HFFc6 (cell line): ENCODE measurements around the gene ATP1B1. TPM values are rescaled to one million over a fixed set of nuclear protein-coding genes. Genes with fewer than 3 reads are reported as not detected.
A peak's percentile ranks its signal among the peaks of the same experiment; 100 is the strongest.

ENCODE experiments used
- DNase-seq: peaks from one replicate; pipeline ENCODE4 v3.0.0-alpha.2; 2018
- H3K27ac Mint-ChIP-seq: 2 replicates; pipeline ENCODE4 v1.8.0; 2020; ENCODE audit warnings: mild to moderate bottlenecking, mixed read lengths
- H3K27me3 Mint-ChIP-seq: 2 replicates; pipeline ENCODE4 v1.8.0; 2021; ENCODE audit warnings: mild to moderate bottlenecking, moderate library complexity, mixed read lengths; ENCODE audit not compliant: insufficient read depth
- H3K36me3 Mint-ChIP-seq: 2 replicates; pipeline ENCODE4 v1.8.0; 2021; ENCODE audit warnings: low read depth, mixed read lengths
- H3K4me1 Mint-ChIP-seq: 2 replicates; pipeline ENCODE4 v1.8.0; 2020; ENCODE audit warnings: low read depth, mixed read lengths
- H3K4me3 Mint-ChIP-seq: 2 replicates; pipeline ENCODE4 v1.8.0; 2020; ENCODE audit warnings: mild to moderate bottlenecking, moderate library complexity, mixed read lengths
- H3K9me3 Mint-ChIP-seq: 2 replicates; pipeline ENCODE4 v1.8.0; 2020; ENCODE audit warnings: mild to moderate bottlenecking, mixed read lengths
- CTCF ChIP-seq: fragments of 200-600 bp; sonication (generic); IDR thresholded peaks from 2 replicates; pipeline ENCODE4 v1.5.0; 2021; ENCODE audit warnings: antibody characterized with exemption, mild to moderate bottlenecking
- total RNA-seq, 6 experiments: library from RNA; stranded (reverse); fragmentation: NEBNext Ultra II Directional; extraction: Animal tissue kit (Norgen Biotek cat#: 25700); gene quantifications; 2 replicates in 1 of 6; 3 replicates in 5 of 6; pipeline ENCODE4 v1.2.3, GENCODE V29; 2021

ATP1B1 gene
- total RNA-seq, 6 experiments from 2014 or later, result 30.6 to 48.5 (median 42.9) TPM

DNA sequence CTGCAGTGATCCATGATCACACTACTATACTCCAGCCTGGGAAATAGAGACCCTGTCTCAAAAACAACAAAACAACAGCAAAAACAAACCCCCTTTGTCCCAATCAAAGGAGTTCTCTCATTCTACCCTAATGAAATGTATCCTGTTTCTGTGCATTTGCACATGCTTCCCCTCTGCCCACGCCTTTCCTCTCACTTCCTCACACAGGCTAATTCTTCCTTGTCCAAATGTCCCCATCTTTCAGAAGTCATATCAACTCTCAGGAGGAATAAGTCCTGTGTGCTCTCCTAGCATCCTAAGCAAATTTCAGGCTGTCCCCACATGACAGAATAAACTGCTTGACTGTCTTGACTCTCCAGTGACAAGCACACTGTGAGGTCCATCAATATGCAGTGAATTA is 8.1 kb upstream of the ATP1B1 start:
- no peak overlapping the region for H3K4me3 Mint-ChIP-seq
- no peak for TF ChIP-seq CTCF
- H3K27ac Mint-ChIP-seq, result no peak overlapping the region
- no peaks in the 10 kb centered on the region for H3K4me1 Mint-ChIP-seq
- peaks cover 10% of the 10 kb centered on the region for H3K27me3 Mint-ChIP-seq
- no peaks in the 10 kb centered on the region for H3K9me3 Mint-ChIP-seq
- H3K36me3 Mint-ChIP-seq, result no peaks in the 10 kb centered on the region
- no peak for DNase-seq

DNA sequence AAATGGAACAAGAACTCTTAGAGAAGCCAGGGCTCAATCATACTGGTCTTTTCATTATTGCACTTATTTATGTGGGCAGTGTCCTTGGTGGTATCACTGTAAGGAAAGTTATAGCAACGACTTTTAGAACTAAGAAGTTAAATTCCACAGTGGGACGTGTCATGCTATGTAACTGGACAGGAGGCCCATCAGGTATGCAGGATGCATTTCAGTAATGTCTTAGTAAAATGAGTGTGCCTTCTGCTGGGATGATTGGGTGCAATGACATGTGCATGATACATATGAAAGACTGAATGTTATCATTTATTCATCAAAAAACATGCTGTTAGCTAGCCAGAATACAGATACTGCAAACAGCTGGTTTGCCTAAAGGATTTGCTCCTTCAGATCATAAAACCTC is 6.9 kb upstream of the ATP1B1 start:
- DNase-seq, result no peak
- TF ChIP-seq CTCF, result no peak
- H3K27ac Mint-ChIP-seq, result no peak overlapping the region

GRCh38 chr1:169100208-169100607 is 6.3 kb upstream of the ATP1B1 start:
- no peaks in the 10 kb centered on the region for H3K9me3 Mint-ChIP-seq
- H3K36me3 Mint-ChIP-seq, result no peaks in the 10 kb centered on the region
- DNase-seq, result no peak
- H3K4me1 Mint-ChIP-seq, result no peaks in the 10 kb centered on the region
- H3K4me3 Mint-ChIP-seq, result no peak overlapping the region
- peaks cover 13% of the 10 kb centered on the region for H3K27me3 Mint-ChIP-seq
- no peak for TF ChIP-seq CTCF
- H3K27ac Mint-ChIP-seq, result no peak overlapping the region

More for the DNA sequence above, 6.9 kb upstream of the ATP1B1 start:
- H3K36me3 Mint-ChIP-seq, result no peaks in the 10 kb centered on the region
- H3K9me3 Mint-ChIP-seq, result no peaks in the 10 kb centered on the region
- no peak overlapping the region for H3K4me3 Mint-ChIP-seq
- peaks cover 8% of the 10 kb centered on the region for H3K27me3 Mint-ChIP-seq
- no peaks in the 10 kb centered on the region for H3K4me1 Mint-ChIP-seq

DNA sequence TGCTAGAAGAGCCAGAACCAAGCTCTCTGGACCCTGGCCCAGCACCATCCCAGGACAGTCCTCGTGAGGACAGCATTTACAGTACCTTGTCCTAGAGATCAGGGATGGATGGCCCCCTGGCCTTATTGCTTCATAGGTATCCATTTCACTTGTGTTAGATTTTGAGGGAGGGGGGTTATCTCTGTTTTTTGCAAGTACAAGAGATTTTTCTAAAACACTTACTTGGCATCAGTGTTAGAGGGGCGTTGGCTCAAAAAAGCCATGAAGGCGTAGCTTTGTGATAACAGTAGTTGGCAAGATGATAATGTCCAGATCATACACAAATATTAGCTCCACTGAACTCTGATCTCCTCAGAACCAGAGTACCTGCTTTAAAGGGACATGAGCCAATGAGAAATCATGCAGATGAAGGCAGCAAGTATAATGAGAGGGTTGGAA is 5.8 kb upstream of the ATP1B1 start:
- H3K9me3 Mint-ChIP-seq, result no peaks in the 10 kb centered on the region
- TF ChIP-seq CTCF, result no peak
- H3K27ac Mint-ChIP-seq, result no peak overlapping the region

GRCh38 chr1:169102567-169102966 is 3.9 kb upstream of the ATP1B1 start:
- no peak for TF ChIP-seq CTCF
- no peaks in the 10 kb centered on the region for H3K36me3 Mint-ChIP-seq
- H3K4me3 Mint-ChIP-seq, result peak overlapping the region; percentile 24; the same call in 1 of the 2 replicates
- no peaks in the 10 kb centered on the region for H3K9me3 Mint-ChIP-seq
- no peak overlapping the region for H3K27ac Mint-ChIP-seq
- H3K4me1 Mint-ChIP-seq, result peaks cover under 1% of the 10 kb centered on the region; the same call in 1 of the 2 replicates
- H3K27me3 Mint-ChIP-seq, result peaks cover 10% of the 10 kb centered on the region; the same call in 1 of the 2 replicates
- peak; percentile 52 for DNase-seq

More for the DNA sequence above, 5.8 kb upstream of the ATP1B1 start:
- no peak overlapping the region for H3K4me3 Mint-ChIP-seq
- peaks cover 10% of the 10 kb centered on the region; the same call in 1 of the 2 replicates for H3K27me3 Mint-ChIP-seq
- DNase-seq, result no peak
- no peaks in the 10 kb centered on the region for H3K4me1 Mint-ChIP-seq
- no peaks in the 10 kb centered on the region for H3K36me3 Mint-ChIP-seq

- Mint-ChIP-seq H3K36me3 (no peaks in the 10 kb centered on the region), H3K27me3 (peaks cover 10% of the 10 kb centered on the region; the same call in 1 of the 2 replicates), H3K9me3 (no peaks in the 10 kb centered on the region), H3K4me1 (peaks cover 5% of the 10 kb centered on the region), H3K4me3 (no peak overlapping the region), H3K27ac (no peak overlapping the region)
- TF ChIP-seq CTCF, result no peak
- no peak for DNase-seq
Measured at GRCh38 chr1:169103002-169103401, 3.5 kb upstream of the ATP1B1 start.
